Measurements from ENCODE around the gene BLOC1S2.

DNA sequence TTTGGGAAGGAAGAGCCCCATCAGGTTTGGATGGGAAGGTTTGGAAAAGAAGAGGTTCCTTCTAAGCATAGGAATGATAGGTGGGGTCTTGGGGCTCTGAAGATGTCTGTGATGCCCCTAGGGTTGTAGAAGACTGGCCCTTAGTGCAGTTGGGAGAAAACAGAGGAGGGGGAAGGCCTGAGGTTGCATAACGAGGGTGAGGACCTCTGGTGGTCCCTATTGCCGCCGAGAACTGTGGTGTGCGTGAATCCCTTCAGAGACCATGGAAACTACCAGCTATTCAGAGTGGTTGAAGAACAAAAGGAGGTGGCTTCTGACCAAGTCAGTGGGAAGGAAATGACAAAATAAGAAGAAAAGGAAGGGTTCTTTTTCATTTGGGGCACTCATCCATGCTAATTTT, 46.6 kb upstream of the BLOC1S2 start:
- TF ChIP-seq GATA3 (IDR thresholded peaks at IDR 0.05; ENCODE audit: low read depth, low read length) = no peak
- no peak for TF ChIP-seq GATA2 (IDR thresholded peaks at IDR 0.05; ENCODE audit: low read depth, low read length)

Measured in SH-SY5Y (cell line).